ENCODE data around the gene PNMA1. TPM values are rescaled to one million over a fixed set of nuclear protein-coding genes. Genes with fewer than 3 reads are reported as not detected.

The PNMA1 gene
- total and polyA plus RNA-seq, 4 donors, result 22.4 to 45.5 (median 35.9) TPM

DNA sequence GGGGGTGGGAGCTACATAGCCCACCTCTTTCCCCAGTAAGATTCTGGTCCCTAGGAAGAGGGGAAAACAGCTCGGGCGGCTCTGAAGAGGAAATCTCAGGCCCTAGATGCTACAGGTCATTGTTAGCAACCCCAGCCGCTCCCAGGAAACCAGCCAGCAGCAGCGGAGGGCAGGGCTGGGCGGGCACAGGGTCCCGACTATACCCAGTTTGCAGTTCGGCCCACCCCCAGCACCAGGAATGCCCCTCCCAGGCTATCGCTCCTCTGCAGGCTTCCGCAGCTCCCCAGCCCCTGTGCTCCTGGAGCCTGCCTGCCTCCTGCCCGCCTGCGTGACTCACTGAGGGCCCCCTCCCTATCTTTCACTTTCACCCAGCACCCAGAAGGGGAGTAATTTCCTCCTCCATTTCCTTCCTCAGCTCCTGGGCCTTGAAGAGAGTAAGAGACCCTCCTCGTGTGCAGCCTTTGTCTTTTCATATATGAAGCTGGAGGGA is 27.2 kb upstream of the PNMA1 start:
- ATAC-seq (ENCODE audit: low FRiP score) (peak; percentile 84), DNase-seq (peak; percentile 86 to 88)
- Histone ChIP-seq H3K36me3 (ENCODE audit: control insufficient read depth in 1 of 2, insufficient read depth in 2 of 2, low read length in 1 of 2) (peaks cover 0 to 9% of the 10 kb centered on the region in 2 donors), H3K9me3 (ENCODE audit: control insufficient read depth, low read length) (no peaks in the 10 kb centered on the region), H3K4me3 (ENCODE audit: low read length in 2 of 2) (no peak overlapping the region), H3K27ac (ENCODE audit: low read depth in 1 of 2, low read length in 2 of 2) (peak overlapping the region in 1 of 2 donors; percentile 80), H3K4me1 (ENCODE audit: control insufficient read depth in 1 of 2, insufficient read depth in 2 of 2, low read length in 2 of 2) (peaks cover 0 to 5% of the 10 kb centered on the region in 2 donors), H3K27me3 (ENCODE audit: control insufficient read depth in 1 of 2, insufficient read depth in 2 of 2, low read length in 1 of 2) (no peaks in the 10 kb centered on the region)
- WGBS, 2 donors, result 0% methylated on average over 11 to 12 of the region's 12 CpGs
- intact Hi-C loops (cut with DNase I), result no loop called here

DNA sequence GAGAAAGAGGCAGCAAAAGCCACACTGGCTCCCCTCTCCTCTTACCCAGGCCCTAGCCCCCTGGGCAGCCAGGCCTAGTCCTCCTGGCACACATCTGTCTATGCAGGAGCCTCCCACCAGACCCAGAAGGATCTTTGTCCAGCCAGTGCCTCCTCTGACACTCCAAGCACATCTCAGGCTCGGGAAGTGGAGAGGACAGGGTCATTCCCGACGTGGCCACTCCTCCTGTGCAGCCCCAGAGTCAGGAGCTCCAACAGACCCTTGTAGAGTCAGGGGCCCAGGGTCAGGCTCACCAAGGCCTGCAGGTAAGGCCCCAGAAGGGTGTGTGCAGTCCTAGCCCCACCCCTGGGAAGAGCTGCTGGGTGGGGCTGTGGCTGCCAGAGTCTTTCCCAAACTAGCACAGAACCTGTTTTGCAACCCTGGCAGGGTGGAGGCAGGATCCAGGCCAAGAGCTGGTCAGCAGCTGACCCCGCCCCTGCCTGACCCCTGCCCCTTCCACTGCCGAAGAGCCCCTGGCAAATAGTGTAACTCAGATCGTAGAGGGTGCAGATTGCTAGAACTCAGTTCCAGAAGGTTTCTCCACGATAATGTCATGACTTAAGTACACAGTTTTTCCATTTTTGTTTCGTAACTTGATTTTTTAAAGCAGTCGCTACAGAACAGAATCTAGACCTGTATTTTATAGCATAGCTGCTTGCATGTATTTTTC is 26.6 kb upstream of the PNMA1 start:
- intact Hi-C loops (cut with DNase I), result no loop called here
- Histone ChIP-seq H3K4me1 (ENCODE audit: control insufficient read depth in 1 of 2, insufficient read depth in 2 of 2, low read length in 2 of 2) (peaks cover 0 to 3% of the 10 kb centered on the region in 2 donors), H3K4me3 (ENCODE audit: low read length in 2 of 2) (no peak overlapping the region), H3K27me3 (ENCODE audit: control insufficient read depth in 1 of 2, insufficient read depth in 2 of 2, low read length in 1 of 2) (no peaks in the 10 kb centered on the region), H3K36me3 (ENCODE audit: control insufficient read depth in 1 of 2, insufficient read depth in 2 of 2, low read length in 1 of 2) (peaks cover 0 to 9% of the 10 kb centered on the region in 2 donors), H3K27ac (ENCODE audit: low read depth in 1 of 2, low read length in 2 of 2) (peak overlapping the region; percentile 23 to 87), H3K9me3 (ENCODE audit: control insufficient read depth, low read length) (no peaks in the 10 kb centered on the region)
- WGBS, 2 donors, result 2 to 6% methylated on average over 9 of the region's 9 CpGs
- DNase-seq, result peak; percentile 82 to 89
- peak; percentile 79 for ATAC-seq (ENCODE audit: low FRiP score)

DNA sequence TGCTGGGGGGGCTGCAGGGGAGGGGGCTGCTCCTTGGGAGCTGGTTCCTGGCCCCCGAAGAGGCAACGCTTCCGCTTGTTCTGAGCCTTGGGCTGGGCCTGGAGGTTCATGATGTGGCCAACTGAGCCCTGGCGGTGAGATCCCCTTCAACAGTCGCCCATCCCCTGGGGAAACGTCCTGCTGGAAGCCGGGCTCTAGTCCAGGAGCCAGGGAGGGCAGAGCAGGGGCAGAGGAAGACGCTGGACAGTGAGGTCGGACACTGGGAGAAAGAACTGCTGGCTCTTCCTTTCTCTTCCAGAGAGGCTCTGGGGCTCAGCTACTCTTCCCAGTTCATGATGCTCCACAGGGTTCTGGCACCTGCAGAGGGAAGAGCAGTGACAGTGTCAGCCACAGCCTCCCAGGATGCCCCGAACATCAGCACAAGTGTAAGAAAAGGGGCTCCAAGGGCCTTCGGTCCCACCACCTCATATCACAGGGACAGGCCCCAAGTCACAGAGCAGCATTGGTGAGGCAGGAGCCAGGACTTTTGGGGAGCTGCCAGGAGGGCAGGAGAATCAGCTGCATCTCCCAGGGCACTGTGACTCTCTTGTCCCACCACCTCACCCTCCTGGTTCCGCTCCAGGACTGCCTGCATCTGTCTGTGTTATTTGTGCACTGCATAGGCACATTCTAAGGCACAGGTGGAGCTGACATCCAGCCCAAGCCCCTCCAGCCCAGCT is 25.9 kb upstream of the PNMA1 start:
- Histone ChIP-seq H3K4me3 (ENCODE audit: low read length in 2 of 2) (no peak overlapping the region), H3K36me3 (ENCODE audit: control insufficient read depth in 1 of 2, insufficient read depth in 2 of 2, low read length in 1 of 2) (peaks cover 0 to 9% of the 10 kb centered on the region in 2 donors), H3K27ac (ENCODE audit: low read depth in 1 of 2, low read length in 2 of 2) (peak overlapping the region; percentile 23 to 87), H3K9me3 (ENCODE audit: control insufficient read depth, low read length) (no peaks in the 10 kb centered on the region), H3K27me3 (ENCODE audit: control insufficient read depth in 1 of 2, insufficient read depth in 2 of 2, low read length in 1 of 2) (no peaks in the 10 kb centered on the region), H3K4me1 (ENCODE audit: control insufficient read depth in 1 of 2, insufficient read depth in 2 of 2, low read length in 2 of 2) (peaks cover 0 to 3% of the 10 kb centered on the region in 2 donors)
- WGBS, 2 donors, result 28 to 29% methylated on average over 12 of the region's 12 CpGs
- intact Hi-C loops (cut with DNase I), result no loop called here
- ATAC-seq (ENCODE audit: low FRiP score), result no peak
- DNase-seq, result no peak

DNA sequence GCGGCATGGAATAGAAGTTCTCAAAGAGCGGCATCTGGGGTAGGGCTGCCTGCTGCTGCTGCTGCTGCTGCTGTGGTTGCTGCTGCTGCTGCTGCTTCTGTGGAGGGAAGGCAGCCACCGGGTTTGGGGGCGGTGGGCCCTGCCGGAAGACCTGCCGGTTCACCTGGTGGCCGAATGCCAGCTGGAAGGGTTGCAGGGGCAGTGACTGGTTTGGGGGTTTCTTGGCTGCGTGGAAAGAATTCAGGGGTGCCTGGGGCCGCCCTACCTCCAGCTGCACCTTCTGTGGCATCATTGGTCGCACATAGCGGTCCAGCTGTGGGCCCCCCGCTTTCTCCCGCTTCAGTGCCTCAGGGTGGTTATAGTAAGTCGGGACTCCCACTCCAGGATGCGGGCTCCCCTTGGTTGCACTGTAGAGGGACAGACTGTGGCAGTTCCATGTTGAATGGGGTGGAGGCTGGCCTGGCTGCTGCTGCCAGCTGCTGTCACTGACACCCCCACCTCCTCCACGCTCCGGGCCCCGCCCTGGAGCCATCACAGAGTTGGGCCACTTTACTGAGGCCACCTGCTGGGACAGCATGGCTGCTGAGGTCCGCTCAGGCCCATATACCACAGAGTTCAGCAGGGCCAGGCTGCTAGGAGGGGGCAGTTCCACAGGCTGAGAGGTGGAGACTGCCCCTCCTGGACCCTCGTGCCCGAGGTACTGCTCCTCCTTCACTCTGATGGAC is 25.2 kb upstream of the PNMA1 start:
- Histone ChIP-seq H3K4me3 (ENCODE audit: low read length in 2 of 2) (no peak overlapping the region), H3K9me3 (ENCODE audit: control insufficient read depth, low read length) (no peaks in the 10 kb centered on the region), H3K27me3 (ENCODE audit: control insufficient read depth in 1 of 2, insufficient read depth in 2 of 2, low read length in 1 of 2) (no peaks in the 10 kb centered on the region), H3K4me1 (ENCODE audit: control insufficient read depth in 1 of 2, insufficient read depth in 2 of 2, low read length in 2 of 2) (peaks cover 0 to 3% of the 10 kb centered on the region in 2 donors), H3K27ac (ENCODE audit: low read depth in 1 of 2, low read length in 2 of 2) (peak overlapping the region in 1 of 2 donors; percentile 87), H3K36me3 (ENCODE audit: control insufficient read depth in 1 of 2, insufficient read depth in 2 of 2, low read length in 1 of 2) (peaks cover 0 to 9% of the 10 kb centered on the region in 2 donors)
- ATAC-seq (ENCODE audit: low FRiP score), result no peak
- no peak for DNase-seq
- 83% methylated on average over 20 to 21 of the region's 21 CpGs for WGBS, 2 donors
- intact Hi-C loops (cut with DNase I), result no loop called here

DNA sequence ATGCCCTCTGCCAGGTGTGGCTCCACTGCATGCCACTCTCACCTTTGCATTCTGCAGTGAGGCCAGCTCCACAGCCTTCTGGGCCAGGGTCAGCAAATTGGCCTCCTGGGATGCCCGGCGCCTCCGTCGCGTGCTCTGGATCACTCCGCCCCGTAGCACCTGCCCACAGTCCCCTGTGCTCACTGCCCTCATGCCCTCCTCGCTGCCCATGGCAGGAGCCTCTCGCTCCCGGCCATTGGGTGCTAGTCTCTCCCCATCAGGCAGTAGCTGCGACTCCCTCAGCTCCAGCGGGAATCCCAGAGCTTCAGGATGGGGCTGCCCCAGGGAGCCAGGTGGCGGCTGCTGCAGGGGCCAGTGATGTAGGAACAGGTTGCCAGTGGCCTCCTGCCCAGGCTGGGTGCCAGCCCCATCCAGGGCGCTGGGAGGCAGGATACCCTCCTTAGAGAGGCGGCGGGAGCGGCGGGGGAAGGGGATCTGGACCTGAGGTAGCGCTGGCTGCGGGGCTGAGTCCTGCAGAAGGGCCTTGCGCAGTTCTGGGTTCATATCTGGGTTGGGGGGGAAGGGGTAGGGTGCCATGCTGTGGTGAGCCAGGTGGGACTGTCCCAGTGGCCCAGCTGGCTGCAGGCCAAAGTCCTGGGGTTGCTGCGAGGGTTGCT is 24.5 kb upstream of the PNMA1 start:
- Histone ChIP-seq H3K4me1 (ENCODE audit: control insufficient read depth in 1 of 2, insufficient read depth in 2 of 2, low read length in 2 of 2) (peaks cover 0 to 3% of the 10 kb centered on the region in 2 donors), H3K36me3 (ENCODE audit: control insufficient read depth in 1 of 2, insufficient read depth in 2 of 2, low read length in 1 of 2) (peaks cover 0 to 9% of the 10 kb centered on the region in 2 donors), H3K4me3 (ENCODE audit: low read length in 2 of 2) (no peak overlapping the region), H3K27ac (ENCODE audit: low read depth in 1 of 2, low read length in 2 of 2) (peak overlapping the region in 1 of 2 donors; percentile 20), H3K27me3 (ENCODE audit: control insufficient read depth in 1 of 2, insufficient read depth in 2 of 2, low read length in 1 of 2) (no peaks in the 10 kb centered on the region), H3K9me3 (ENCODE audit: control insufficient read depth, low read length) (no peaks in the 10 kb centered on the region)
- intact Hi-C loops (cut with DNase I), result no loop called here
- ATAC-seq (ENCODE audit: low FRiP score) (no peak), DNase-seq (no peak)
- WGBS, 2 donors, result 92 to 93% methylated on average over 22 of the region's 22 CpGs

DNA sequence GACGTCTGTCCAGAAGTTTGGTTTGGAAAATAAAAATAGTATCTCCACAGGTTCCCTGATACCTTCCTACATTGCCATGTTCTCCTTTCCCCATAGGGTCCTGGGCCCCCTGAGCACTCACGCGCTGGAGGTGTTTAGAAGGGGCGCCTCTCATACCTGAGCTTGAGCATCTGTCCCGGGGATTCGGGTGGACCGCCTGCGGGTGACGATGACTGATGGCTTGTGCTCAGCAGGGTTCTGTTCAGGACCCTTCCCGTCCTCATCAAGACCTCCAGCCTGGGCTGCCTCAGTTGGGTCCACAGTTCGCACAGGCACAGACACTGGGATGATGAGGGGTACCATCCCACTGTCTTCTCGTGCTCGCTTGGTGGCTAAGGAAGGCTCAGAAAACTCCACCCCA is 22.7 kb upstream of the PNMA1 start:
- no peak for DNase-seq
- intact Hi-C loops (cut with DNase I), result no loop called here
- Histone ChIP-seq H3K4me1 (ENCODE audit: control insufficient read depth in 1 of 2, insufficient read depth in 2 of 2, low read length in 2 of 2) (no peaks in the 10 kb centered on the region), H3K27me3 (ENCODE audit: control insufficient read depth in 1 of 2, insufficient read depth in 2 of 2, low read length in 1 of 2) (no peaks in the 10 kb centered on the region), H3K9me3 (ENCODE audit: control insufficient read depth, low read length) (no peaks in the 10 kb centered on the region), H3K27ac (ENCODE audit: low read depth in 1 of 2, low read length in 2 of 2) (no peak overlapping the region), H3K36me3 (ENCODE audit: control insufficient read depth in 1 of 2, insufficient read depth in 2 of 2, low read length in 1 of 2) (peaks cover 3 to 9% of the 10 kb centered on the region in 2 donors), H3K4me3 (ENCODE audit: low read length in 2 of 2) (no peak overlapping the region)
- no peak for ATAC-seq (ENCODE audit: low FRiP score)
- WGBS, 2 donors, result 81 to 86% methylated on average over 13 of the region's 13 CpGs

DNA sequence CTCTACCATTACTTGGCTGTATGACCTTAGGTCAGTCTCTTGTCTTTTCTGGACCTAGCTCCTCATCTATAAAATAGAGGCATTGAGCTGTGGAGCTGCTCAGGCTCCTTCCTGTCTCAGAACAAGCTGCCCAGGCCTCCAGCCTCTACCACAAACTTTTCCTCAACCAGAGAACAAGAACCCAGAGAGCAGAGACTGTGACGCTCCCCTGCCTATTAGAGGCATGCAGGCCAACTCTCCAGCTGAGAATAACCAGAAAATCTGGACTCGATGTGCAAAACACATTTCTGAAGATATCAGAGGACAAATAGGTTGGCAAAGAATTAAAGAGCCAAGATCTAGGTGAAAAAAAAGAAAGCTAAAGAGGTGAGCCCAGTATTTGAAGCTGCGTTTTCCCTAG is 17.8 kb upstream of the PNMA1 start:
- no peak for ATAC-seq (ENCODE audit: low FRiP score)
- peak overlapping the region in 1 of 2 donors; percentile 29 for H3K27ac ChIP-seq (ENCODE audit: low read depth in 1 of 2, low read length in 2 of 2)
- intact Hi-C loops (cut with DNase I), result no loop called here
- no peak overlapping the region for H3K4me3 ChIP-seq (ENCODE audit: low read length in 2 of 2)
- no peak for DNase-seq
- peaks cover 3 to 4% of the 10 kb centered on the region in 2 donors for H3K36me3 ChIP-seq (ENCODE audit: control insufficient read depth in 1 of 2, insufficient read depth in 2 of 2, low read length in 1 of 2)
- no peaks in the 10 kb centered on the region for H3K9me3 ChIP-seq (ENCODE audit: control insufficient read depth, low read length)
- WGBS, 2 donors, result 74 to 76% methylated on average over 3 of the region's 3 CpGs
- no peaks in the 10 kb centered on the region for H3K4me1 ChIP-seq (ENCODE audit: control insufficient read depth in 1 of 2, insufficient read depth in 2 of 2, low read length in 2 of 2)
- no peaks in the 10 kb centered on the region for H3K27me3 ChIP-seq (ENCODE audit: control insufficient read depth in 1 of 2, insufficient read depth in 2 of 2, low read length in 1 of 2)

DNA sequence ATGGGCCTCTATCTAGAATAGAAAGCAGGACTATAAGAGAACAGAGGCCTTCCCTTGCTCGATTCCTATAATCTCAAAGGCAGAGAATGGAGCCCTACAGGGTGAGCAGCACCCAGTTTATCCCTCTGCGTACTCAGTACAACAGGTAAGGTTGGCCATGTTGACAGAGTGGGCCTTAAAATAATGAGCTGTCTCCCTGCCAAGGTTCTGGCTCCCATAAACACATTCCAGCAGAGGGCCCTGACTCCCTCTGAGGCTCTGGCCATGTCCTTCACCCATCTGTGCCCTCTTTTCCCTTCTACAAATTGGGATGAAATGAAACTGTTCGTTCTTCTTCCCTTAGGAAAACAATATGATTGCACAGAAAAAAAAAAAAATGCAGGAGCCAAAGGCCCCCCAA is 16.9 kb upstream of the PNMA1 start:
- DNase-seq (no peak), ATAC-seq (ENCODE audit: low FRiP score) (no peak)
- H3K4me1 ChIP-seq (ENCODE audit: control insufficient read depth in 1 of 2, insufficient read depth in 2 of 2, low read length in 2 of 2), result no peaks in the 10 kb centered on the region
- no peaks in the 10 kb centered on the region for H3K27me3 ChIP-seq (ENCODE audit: control insufficient read depth in 1 of 2, insufficient read depth in 2 of 2, low read length in 1 of 2)
- 54 to 58% methylated on average over 3 of the region's 3 CpGs for WGBS, 2 donors
- intact Hi-C loops (cut with DNase I), result no loop called here
- H3K9me3 ChIP-seq (ENCODE audit: control insufficient read depth, low read length), result no peaks in the 10 kb centered on the region
- H3K27ac ChIP-seq (ENCODE audit: low read depth in 1 of 2, low read length in 2 of 2), result peak overlapping the region in 1 of 2 donors; percentile 18
- H3K36me3 ChIP-seq (ENCODE audit: control insufficient read depth in 1 of 2, insufficient read depth in 2 of 2, low read length in 1 of 2), result peaks cover 3 to 6% of the 10 kb centered on the region in 2 donors
- no peak overlapping the region for H3K4me3 ChIP-seq (ENCODE audit: low read length in 2 of 2)
